Ishikawa (cell line): ENCODE measurements around the gene KRT15.

Experiments
- CEBPB ChIP-seq: IDR thresholded peaks from 2 replicates; pipeline ENCODE4 v1.6.1; 2012
- EP300 ChIP-seq: IDR thresholded peaks from 2 replicates; pipeline ENCODE4 v1.6.1; 2012; ENCODE audit warnings: borderline replicate concordance
- FOXM1 ChIP-seq: IDR thresholded peaks from 2 replicates; pipeline ENCODE4 v1.6.1; 2012; ENCODE audit warnings: low read depth, borderline replicate concordance
- REST ChIP-seq: IDR thresholded peaks from 2 replicates; pipeline ENCODE4 v1.6.1; 2012; ENCODE audit warnings: low read depth, mild to moderate bottlenecking
- TEAD4 ChIP-seq: IDR thresholded peaks from 2 replicates; pipeline ENCODE4 v1.6.1; 2012

- TF ChIP-seq EP300 = no peak
- no peak for TF ChIP-seq CEBPB
- TF ChIP-seq TEAD4 = no peak
- no peak for TF ChIP-seq REST
- TF ChIP-seq FOXM1 = no peak
These were observed 45.0 kb upstream of the KRT15 start for GRCh38 chr17:41563607-41564170.
